Muscle layer of duodenum (tissue), 2 donors: ENCODE data around the gene SAFB.

Experiments used
- H3K27ac ChIP-seq: one replicate; pipeline ENCODE4 v1.7.0; 2013; ENCODE audit warnings: mild to moderate bottlenecking, low read length
- H3K27me3 ChIP-seq: one replicate; pipeline ENCODE4 v1.7.0; 2013; ENCODE audit warnings: low read depth, mild to moderate bottlenecking, control low read depth, low read length
- H3K36me3 ChIP-seq, 2 donors: one replicate each; pipeline ENCODE4 v1.7.0; 2013; ENCODE audit warnings: low read length in 2 of 2, control low read depth in 1 of 2, mild to moderate bottlenecking in 1 of 2; ENCODE audit not compliant: insufficient read depth in 2 of 2, control insufficient read depth in 1 of 2
- H3K4me1 ChIP-seq, 2 donors: one replicate each; pipeline ENCODE4 v1.7.0; 2013; ENCODE audit warnings: low read length in 2 of 2, mild to moderate bottlenecking in 2 of 2, control low read depth in 1 of 2, moderate library complexity in 1 of 2; ENCODE audit not compliant: insufficient read depth in 2 of 2, control insufficient read depth in 1 of 2
- H3K4me3 ChIP-seq, 2 donors: one replicate each; pipeline ENCODE4 v1.7.0; 2013; ENCODE audit warnings: low read length in 2 of 2, low read depth in 1 of 2, mild to moderate bottlenecking in 1 of 2
- H3K9me3 ChIP-seq, 2 donors: one replicate each; pipeline ENCODE4 v1.7.0; 2013; ENCODE audit warnings: low read length in 2 of 2, control low read depth in 1 of 2, mild to moderate bottlenecking in 1 of 2; ENCODE audit not compliant: control insufficient read depth in 1 of 2
- donor health status: healthy.

SAFB gene

GRCh38 chr19:5588441-5588840, 34.4 kb upstream of the SAFB start:
- Histone ChIP-seq H3K4me1 (peaks cover 0 to 14% of the 10 kb centered on the region in 2 donors), H3K27me3 (no peaks in the 10 kb centered on the region), H3K27ac (no peak overlapping the region), H3K9me3 (no peaks in the 10 kb centered on the region), H3K4me3 (no peak overlapping the region), H3K36me3 (peaks cover 49 to 62% of the 10 kb centered on the region in 2 donors)

- no peaks in the 10 kb centered on the region for H3K9me3 ChIP-seq
- peaks cover 0 to 14% of the 10 kb centered on the region in 2 donors for H3K4me1 ChIP-seq
- H3K27me3 ChIP-seq, result no peaks in the 10 kb centered on the region
- no peak overlapping the region for H3K4me3 ChIP-seq
- H3K36me3 ChIP-seq, result peaks cover 55 to 68% of the 10 kb centered on the region in 2 donors
- H3K27ac ChIP-seq, result no peak overlapping the region
These were observed 33.8 kb upstream of the SAFB start for GRCh38 chr19:5588906-5589676.

- Histone ChIP-seq H3K27me3 (no peaks in the 10 kb centered on the region), H3K4me1 (peaks cover 0 to 11% of the 10 kb centered on the region in 2 donors), H3K9me3 (no peaks in the 10 kb centered on the region), H3K27ac (no peak overlapping the region), H3K36me3 (peaks cover 68 to 80% of the 10 kb centered on the region in 2 donors), H3K4me3 (no peak overlapping the region)
These were observed 32.6 kb upstream of the SAFB start for GRCh38 chr19:5590151-5590864.

GRCh38 chr19:5590865-5591154, 32.1 kb upstream of the SAFB start:
- Histone ChIP-seq H3K27me3 (no peaks in the 10 kb centered on the region), H3K36me3 (peaks cover 72 to 85% of the 10 kb centered on the region in 2 donors), H3K9me3 (no peaks in the 10 kb centered on the region), H3K4me3 (no peak overlapping the region), H3K27ac (no peak overlapping the region), H3K4me1 (peaks cover 0 to 8% of the 10 kb centered on the region in 2 donors)

GRCh38 chr19:5591476-5591875, 31.4 kb upstream of the SAFB start:
- peaks cover 77 to 92% of the 10 kb centered on the region in 2 donors for H3K36me3 ChIP-seq
- H3K9me3 ChIP-seq, result no peaks in the 10 kb centered on the region
- peaks cover 0 to 1% of the 10 kb centered on the region in 2 donors for H3K4me1 ChIP-seq
- no peaks in the 10 kb centered on the region for H3K27me3 ChIP-seq
- no peak overlapping the region for H3K27ac ChIP-seq
- no peak overlapping the region for H3K4me3 ChIP-seq

- H3K36me3 ChIP-seq, result peaks cover 81 to 97% of the 10 kb centered on the region in 2 donors
These were observed 30.1 kb upstream of the SAFB start for GRCh38 chr19:5592531-5593342.

GRCh38 chr19:5593343-5594255, 29.3 kb upstream of the SAFB start:
- Histone ChIP-seq H3K27ac (no peak overlapping the region), H3K9me3 (no peaks in the 10 kb centered on the region), H3K27me3 (no peaks in the 10 kb centered on the region), H3K36me3 (peaks cover 80 to 97% of the 10 kb centered on the region in 2 donors), H3K4me3 (no peak overlapping the region), H3K4me1 (no peaks in the 10 kb centered on the region)

More at GRCh38 chr19:5592531-5593342, 30.1 kb upstream of the SAFB start:
- Histone ChIP-seq H3K9me3 (no peaks in the 10 kb centered on the region), H3K27ac (no peak overlapping the region), H3K27me3 (no peaks in the 10 kb centered on the region), H3K4me3 (no peak overlapping the region), H3K4me1 (no peaks in the 10 kb centered on the region)

- H3K36me3 ChIP-seq, result peaks cover 81 to 97% of the 10 kb centered on the region in 2 donors
- no peak overlapping the region for H3K4me3 ChIP-seq
- H3K27me3 ChIP-seq, result no peaks in the 10 kb centered on the region
- H3K4me1 ChIP-seq, result no peaks in the 10 kb centered on the region
- no peak overlapping the region for H3K27ac ChIP-seq
- H3K9me3 ChIP-seq, result no peaks in the 10 kb centered on the region
These were observed 28.3 kb upstream of the SAFB start for GRCh38 chr19:5594521-5594950.

GRCh38 chr19:5595129-5595528, 27.8 kb upstream of the SAFB start:
- Histone ChIP-seq H3K9me3 (no peaks in the 10 kb centered on the region), H3K36me3 (peaks cover 87 to 97% of the 10 kb centered on the region in 2 donors), H3K27ac (no peak overlapping the region), H3K4me1 (no peaks in the 10 kb centered on the region), H3K4me3 (no peak overlapping the region), H3K27me3 (no peaks in the 10 kb centered on the region)

GRCh38 chr19:5595745-5596144, 27.1 kb upstream of the SAFB start:
- Histone ChIP-seq H3K27ac (no peak overlapping the region), H3K4me1 (no peaks in the 10 kb centered on the region), H3K9me3 (no peaks in the 10 kb centered on the region), H3K4me3 (no peak overlapping the region), H3K27me3 (no peaks in the 10 kb centered on the region), H3K36me3 (peaks cover 92 to 97% of the 10 kb centered on the region in 2 donors)
